Breast epithelium (tissue), 3 donors: ENCODE data around the gene GNPTAB.

Experiments
- CTCF ChIP-seq, 3 donors: fragments of 450-650 bp; IDR thresholded peaks; one replicate each; pipeline ENCODE4 v1.5.1; 2016 to 2017; ENCODE audit warnings: antibody characterized with exemption in 3 of 3, mild to moderate bottlenecking in 3 of 3, moderate library complexity in 3 of 3
- POLR2A ChIP-seq: fragments of 450-650 bp; IDR thresholded peaks from one replicate; pipeline ENCODE4 v1.6.1; 2016; ENCODE audit warnings: antibody characterized with exemption, mild to moderate bottlenecking, moderate library complexity
- POLR2AphosphoS5 ChIP-seq, 3 donors: sonication (generic); formaldehyde crosslinking; IDR thresholded peaks; one replicate each; pipeline ENCODE4 v1.6.1; 2017; ENCODE audit warnings: antibody characterized with exemption in 3 of 3

GRCh38 chr12:101784376-101784775 is 46.4 kb downstream of the GNPTAB start:
- TF ChIP-seq CTCF (IDR thresholded peaks at IDR 0.05) (no peak), POLR2AphosphoS5 (IDR thresholded peaks at IDR 0.05) (no peak), POLR2A (no peak)
